ENCODE data around the gene CLDN10.

The CLDN10 gene

DNA sequence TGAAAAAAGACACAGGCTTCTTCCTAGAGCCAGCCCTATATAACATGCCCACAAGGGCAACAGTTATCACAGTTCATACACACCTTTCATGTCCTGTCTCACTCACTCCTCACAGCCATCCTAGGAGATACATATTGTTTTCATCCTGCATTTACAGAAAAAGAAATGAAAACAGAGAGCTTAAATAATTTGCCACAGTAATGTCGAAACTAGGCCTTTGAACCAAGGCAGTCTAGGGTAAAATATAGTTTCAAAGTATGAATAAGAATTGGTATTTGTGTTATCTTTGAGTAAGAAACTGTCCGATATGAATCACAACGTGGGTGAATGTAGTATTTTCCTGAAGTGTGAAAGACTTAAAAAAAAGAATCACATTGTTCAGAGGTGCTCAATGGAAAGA, 26.8 kb downstream of the CLDN10 start:
- no peak for ATAC-seq
- no peak for TF ChIP-seq GLIS3 (CRISPR knock-in tag; IDR thresholded peaks at IDR 0.05)
- TF ChIP-seq, protein P1, sequence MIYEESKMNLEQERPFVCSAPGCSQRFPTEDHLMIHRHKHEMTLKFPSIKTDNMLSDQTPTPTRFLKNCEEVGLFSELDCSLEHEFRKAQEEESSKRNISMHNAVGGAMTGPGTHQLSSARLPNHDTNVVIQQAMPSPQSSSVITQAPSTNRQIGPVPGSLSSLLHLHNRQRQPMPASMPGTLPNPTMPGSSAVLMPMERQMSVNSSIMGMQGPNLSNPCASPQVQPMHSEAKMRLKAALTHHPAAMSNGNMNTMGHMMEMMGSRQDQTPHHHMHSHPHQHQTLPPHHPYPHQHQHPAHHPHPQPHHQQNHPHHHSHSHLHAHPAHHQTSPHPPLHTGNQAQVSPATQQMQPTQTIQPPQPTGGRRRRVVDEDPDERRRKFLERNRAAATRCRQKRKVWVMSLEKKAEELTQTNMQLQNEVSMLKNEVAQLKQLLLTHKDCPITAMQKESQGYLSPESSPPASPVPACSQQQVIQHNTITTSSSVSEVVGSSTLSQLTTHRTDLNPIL (CRISPR knock-in tag; IDR thresholded peaks at IDR 0.05; ENCODE audit: low read depth): no peak
- TF ChIP-seq OSR1 (CRISPR knock-in tag; IDR thresholded peaks at IDR 0.05): no peak
- TF ChIP-seq ZFP3 (CRISPR knock-in tag; IDR thresholded peaks at IDR 0.05): no peak
- no peak for TF ChIP-seq ESRRG (CRISPR knock-in tag; IDR thresholded peaks at IDR 0.05)
- TF ChIP-seq, protein P2, sequence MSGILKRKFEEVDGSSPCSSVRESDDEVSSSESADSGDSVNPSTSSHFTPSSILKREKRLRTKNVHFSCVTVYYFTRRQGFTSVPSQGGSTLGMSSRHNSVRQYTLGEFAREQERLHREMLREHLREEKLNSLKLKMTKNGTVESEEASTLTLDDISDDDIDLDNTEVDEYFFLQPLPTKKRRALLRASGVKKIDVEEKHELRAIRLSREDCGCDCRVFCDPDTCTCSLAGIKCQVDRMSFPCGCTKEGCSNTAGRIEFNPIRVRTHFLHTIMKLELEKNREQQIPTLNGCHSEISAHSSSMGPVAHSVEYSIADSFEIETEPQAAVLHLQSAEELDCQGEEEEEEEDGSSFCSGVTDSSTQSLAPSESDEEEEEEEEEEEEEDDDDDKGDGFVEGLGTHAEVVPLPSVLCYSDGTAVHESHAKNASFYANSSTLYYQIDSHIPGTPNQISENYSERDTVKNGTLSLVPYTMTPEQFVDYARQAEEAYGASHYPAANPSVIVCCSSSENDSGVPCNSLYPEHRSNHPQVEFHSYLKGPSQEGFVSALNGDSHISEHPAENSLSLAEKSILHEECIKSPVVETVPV (CRISPR knock-in tag; IDR thresholded peaks at IDR 0.05): no peak
- TF ChIP-seq TOX (CRISPR knock-in tag; IDR thresholded peaks at IDR 0.05; ENCODE audit: borderline replicate concordance): no peak
- TF ChIP-seq, protein P3, sequence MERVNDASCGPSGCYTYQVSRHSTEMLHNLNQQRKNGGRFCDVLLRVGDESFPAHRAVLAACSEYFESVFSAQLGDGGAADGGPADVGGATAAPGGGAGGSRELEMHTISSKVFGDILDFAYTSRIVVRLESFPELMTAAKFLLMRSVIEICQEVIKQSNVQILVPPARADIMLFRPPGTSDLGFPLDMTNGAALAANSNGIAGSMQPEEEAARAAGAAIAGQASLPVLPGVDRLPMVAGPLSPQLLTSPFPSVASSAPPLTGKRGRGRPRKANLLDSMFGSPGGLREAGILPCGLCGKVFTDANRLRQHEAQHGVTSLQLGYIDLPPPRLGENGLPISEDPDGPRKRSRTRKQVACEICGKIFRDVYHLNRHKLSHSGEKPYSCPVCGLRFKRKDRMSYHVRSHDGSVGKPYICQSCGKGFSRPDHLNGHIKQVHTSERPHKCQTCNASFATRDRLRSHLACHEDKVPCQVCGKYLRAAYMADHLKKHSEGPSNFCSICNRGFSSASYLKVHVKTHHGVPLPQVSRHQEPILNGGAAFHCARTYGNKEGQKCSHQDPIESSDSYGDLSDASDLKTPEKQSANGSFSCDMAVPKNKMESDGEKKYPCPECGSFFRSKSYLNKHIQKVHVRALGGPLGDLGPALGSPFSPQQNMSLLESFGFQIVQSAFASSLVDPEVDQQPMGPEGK (CRISPR knock-in tag; IDR thresholded peaks at IDR 0.05; ENCODE audit: borderline replicate concordance): no peak
- TF ChIP-seq ZC3H10 (CRISPR knock-in tag; IDR thresholded peaks at IDR 0.05): no peak
- TF ChIP-seq, protein P4, sequence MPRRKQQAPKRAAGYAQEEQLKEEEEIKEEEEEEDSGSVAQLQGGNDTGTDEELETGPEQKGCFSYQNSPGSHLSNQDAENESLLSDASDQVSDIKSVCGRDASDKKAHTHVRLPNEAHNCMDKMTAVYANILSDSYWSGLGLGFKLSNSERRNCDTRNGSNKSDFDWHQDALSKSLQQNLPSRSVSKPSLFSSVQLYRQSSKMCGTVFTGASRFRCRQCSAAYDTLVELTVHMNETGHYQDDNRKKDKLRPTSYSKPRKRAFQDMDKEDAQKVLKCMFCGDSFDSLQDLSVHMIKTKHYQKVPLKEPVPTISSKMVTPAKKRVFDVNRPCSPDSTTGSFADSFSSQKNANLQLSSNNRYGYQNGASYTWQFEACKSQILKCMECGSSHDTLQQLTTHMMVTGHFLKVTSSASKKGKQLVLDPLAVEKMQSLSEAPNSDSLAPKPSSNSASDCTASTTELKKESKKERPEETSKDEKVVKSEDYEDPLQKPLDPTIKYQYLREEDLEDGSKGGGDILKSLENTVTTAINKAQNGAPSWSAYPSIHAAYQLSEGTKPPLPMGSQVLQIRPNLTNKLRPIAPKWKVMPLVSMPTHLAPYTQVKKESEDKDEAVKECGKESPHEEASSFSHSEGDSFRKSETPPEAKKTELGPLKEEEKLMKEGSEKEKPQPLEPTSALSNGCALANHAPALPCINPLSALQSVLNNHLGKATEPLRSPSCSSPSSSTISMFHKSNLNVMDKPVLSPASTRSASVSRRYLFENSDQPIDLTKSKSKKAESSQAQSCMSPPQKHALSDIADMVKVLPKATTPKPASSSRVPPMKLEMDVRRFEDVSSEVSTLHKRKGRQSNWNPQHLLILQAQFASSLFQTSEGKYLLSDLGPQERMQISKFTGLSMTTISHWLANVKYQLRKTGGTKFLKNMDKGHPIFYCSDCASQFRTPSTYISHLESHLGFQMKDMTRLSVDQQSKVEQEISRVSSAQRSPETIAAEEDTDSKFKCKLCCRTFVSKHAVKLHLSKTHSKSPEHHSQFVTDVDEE (CRISPR knock-in tag; IDR thresholded peaks at IDR 0.05): no peak
- TF ChIP-seq ISL1 (CRISPR knock-in tag; IDR thresholded peaks at IDR 0.05): no peak
- TF ChIP-seq, protein P5, sequence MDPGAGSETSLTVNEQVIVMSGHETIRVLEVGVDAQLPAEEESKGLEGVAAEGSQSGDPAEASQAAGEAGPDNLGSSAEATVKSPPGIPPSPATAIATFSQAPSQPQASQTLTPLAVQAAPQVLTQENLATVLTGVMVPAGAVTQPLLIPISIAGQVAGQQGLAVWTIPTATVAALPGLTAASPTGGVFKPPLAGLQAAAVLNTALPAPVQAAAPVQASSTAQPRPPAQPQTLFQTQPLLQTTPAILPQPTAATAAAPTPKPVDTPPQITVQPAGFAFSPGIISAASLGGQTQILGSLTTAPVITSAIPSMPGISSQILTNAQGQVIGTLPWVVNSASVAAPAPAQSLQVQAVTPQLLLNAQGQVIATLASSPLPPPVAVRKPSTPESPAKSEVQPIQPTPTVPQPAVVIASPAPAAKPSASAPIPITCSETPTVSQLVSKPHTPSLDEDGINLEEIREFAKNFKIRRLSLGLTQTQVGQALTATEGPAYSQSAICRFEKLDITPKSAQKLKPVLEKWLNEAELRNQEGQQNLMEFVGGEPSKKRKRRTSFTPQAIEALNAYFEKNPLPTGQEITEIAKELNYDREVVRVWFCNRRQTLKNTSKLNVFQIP (CRISPR knock-in tag; IDR thresholded peaks at IDR 0.05; ENCODE audit: borderline replicate concordance, low read depth): no peak
- no peak for TF ChIP-seq BACH2 (CRISPR knock-in tag; IDR thresholded peaks at IDR 0.05; ENCODE audit: borderline replicate concordance)
- TF ChIP-seq RARB (CRISPR knock-in tag; IDR thresholded peaks at IDR 0.05): no peak
- no peak for TF ChIP-seq TCF4 (CRISPR knock-in tag; IDR thresholded peaks at IDR 0.05; ENCODE audit: borderline replicate concordance)
- TF ChIP-seq CSDC2 (CRISPR knock-in tag; IDR thresholded peaks at IDR 0.05): no peak
- TF ChIP-seq ARNTL (CRISPR knock-in tag; IDR thresholded peaks at IDR 0.05; ENCODE audit: borderline replicate concordance, low read depth): no peak
- no peak for TF ChIP-seq ZNF565 (CRISPR knock-in tag; conservative IDR thresholded peaks at IDR 0.05; ENCODE audit: low read depth)
- no peak for TF ChIP-seq PPARA (CRISPR knock-in tag; IDR thresholded peaks at IDR 0.05; ENCODE audit: borderline replicate concordance)
- TF ChIP-seq ZNF8 (CRISPR knock-in tag; IDR thresholded peaks at IDR 0.05): no peak

DNA sequence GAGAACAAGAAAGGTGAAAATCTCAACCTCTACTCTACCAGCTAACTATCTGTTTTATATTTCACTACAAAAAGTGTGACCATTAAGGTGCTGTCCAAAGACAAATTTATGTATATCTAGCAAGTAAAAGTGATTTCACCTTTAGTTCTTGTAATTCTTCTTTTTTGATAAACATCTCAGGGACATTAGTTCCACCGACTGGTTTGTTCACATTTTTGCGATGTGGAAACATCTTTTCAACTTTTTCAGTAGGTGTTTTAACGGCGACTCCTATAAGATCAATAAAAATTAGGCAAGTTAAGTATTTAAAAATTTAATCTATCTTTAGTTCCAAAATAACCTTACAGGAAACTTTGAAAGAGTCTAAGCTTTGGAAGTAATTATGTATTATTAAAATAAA, 33.3 kb downstream of the CLDN10 start:
- no peak for ATAC-seq
- TF ChIP-seq BACH2 (CRISPR knock-in tag; IDR thresholded peaks at IDR 0.05; ENCODE audit: borderline replicate concordance) (no peak), ZC3H10 (CRISPR knock-in tag; IDR thresholded peaks at IDR 0.05) (no peak), TCF4 (CRISPR knock-in tag; IDR thresholded peaks at IDR 0.05; ENCODE audit: borderline replicate concordance) (no peak), ZNF8 (CRISPR knock-in tag; IDR thresholded peaks at IDR 0.05) (no peak), PPARA (CRISPR knock-in tag; IDR thresholded peaks at IDR 0.05; ENCODE audit: borderline replicate concordance) (no peak), TOX (CRISPR knock-in tag; IDR thresholded peaks at IDR 0.05; ENCODE audit: borderline replicate concordance) (no peak), SNAI2 (CRISPR knock-in tag; IDR thresholded peaks at IDR 0.05) (no peak), OSR1 (CRISPR knock-in tag; IDR thresholded peaks at IDR 0.05) (no peak), ZFP30 (CRISPR knock-in tag; IDR thresholded peaks at IDR 0.05) (no peak), ZFP3 (CRISPR knock-in tag; IDR thresholded peaks at IDR 0.05) (no peak), ZNF70 (CRISPR knock-in tag; IDR thresholded peaks at IDR 0.05) (no peak), ARNTL (CRISPR knock-in tag; IDR thresholded peaks at IDR 0.05; ENCODE audit: borderline replicate concordance, low read depth) (no peak), ESRRG (CRISPR knock-in tag; IDR thresholded peaks at IDR 0.05) (no peak), RARB (CRISPR knock-in tag; IDR thresholded peaks at IDR 0.05) (no peak), CSDC2 (CRISPR knock-in tag; IDR thresholded peaks at IDR 0.05) (no peak), ISL1 (CRISPR knock-in tag; IDR thresholded peaks at IDR 0.05) (no peak)
- TF ChIP-seq, protein P2 (CRISPR knock-in tag; IDR thresholded peaks at IDR 0.05): no peak
- TF ChIP-seq, protein P3 (CRISPR knock-in tag; IDR thresholded peaks at IDR 0.05; ENCODE audit: borderline replicate concordance): no peak
- TF ChIP-seq, protein P5 (CRISPR knock-in tag; IDR thresholded peaks at IDR 0.05; ENCODE audit: borderline replicate concordance, low read depth): no peak

All from SK-N-SH treated with all-trans-retinoic acid at 6 μM for 48 hours (cell line).